Uterus (tissue), 4 donors: ENCODE measurements around the gene PDE3B. TPM values are rescaled to one million over a fixed set of nuclear protein-coding genes. Genes with fewer than 3 reads are reported as not detected.

Experiments used
- DNase-seq, 2 donors: peaks; one replicate each; pipeline ENCODE4 v3.0.0-alpha.2; 2019 to 2020
- H3K27ac ChIP-seq, 2 donors: fragments of 200-600 bp; sonication (generic); 1 replicate in 1 of 2; 2 replicates in 1 of 2; pipeline ENCODE4 v1.5.1; 2016 to 2018
- H3K27me3 ChIP-seq, 2 donors: fragments of 200-600 bp; sonication (generic); one replicate each; pipeline ENCODE4 v1.5.1; 2018 to 2019; ENCODE audit warnings: control low read depth in 1 of 2
- H3K36me3 ChIP-seq, 2 donors: fragments of 200-600 bp; sonication (generic); one replicate each; pipeline ENCODE4 v1.5.1; 2019; ENCODE audit warnings: control low read depth in 1 of 2
- H3K4me1 ChIP-seq, 2 donors: fragments of 200-600 bp; sonication (generic); one replicate each; pipeline ENCODE4 v1.5.1; 2018 to 2019; ENCODE audit warnings: control low read depth in 1 of 2
- H3K4me3 ChIP-seq, 2 donors: fragments of 200-600 bp; sonication (generic); 1 replicate in 1 of 2; 2 replicates in 1 of 2; pipeline ENCODE4 v1.5.1; 2018 to 2019; ENCODE audit warnings: mild to moderate bottlenecking in 1 of 2
- H3K9me3 ChIP-seq, 2 donors: fragments of 200-600 bp; sonication (generic); one replicate each; pipeline ENCODE4 v1.5.1; 2019; ENCODE audit warnings: control low read depth in 1 of 2
- CTCF ChIP-seq, 4 experiments: fragments of 200-600 bp in 2 of 4; fragments of 450-650 bp in 2 of 4; sonication (generic) in 2 of 4; IDR thresholded peaks; one replicate each; pipeline ENCODE4 v1.5.1; 2016 to 2019; ENCODE audit warnings: antibody characterized with exemption in 4 of 4, mild to moderate bottlenecking in 2 of 4, moderate library complexity in 1 of 4
- POLR2A ChIP-seq, 2 donors: fragments of 450-650 bp; IDR thresholded peaks; one replicate each; pipeline ENCODE4 v1.6.1; 2016; ENCODE audit warnings: antibody characterized with exemption in 2 of 2, mild to moderate bottlenecking in 1 of 2, moderate library complexity in 1 of 2
- intact Hi-C: fragments of 100-400 bp; cut with DNase I; formaldehyde crosslinking; loops from one replicate; pipeline ENCODE4 v1.15.1; 2023; ENCODE audit warnings: low total_unique reads
- total RNA-seq, 4 donors: library from RNA; depleted of rRNA in 3 of 4; stranded (reverse); fragments of >200 nt in 3 of 4; gene quantifications; one replicate each; pipeline versions ENCODE4 v1.1.0 to v1.2.4, GENCODE V29; 2014 to 2023
- donor health status: DM: yes; HTN: yes; CAD: no.

Gene PDE3B
- total RNA-seq, 4 donors from 2014 or later, result 1.5 to 10.8 (median 3.9) TPM

DNA sequence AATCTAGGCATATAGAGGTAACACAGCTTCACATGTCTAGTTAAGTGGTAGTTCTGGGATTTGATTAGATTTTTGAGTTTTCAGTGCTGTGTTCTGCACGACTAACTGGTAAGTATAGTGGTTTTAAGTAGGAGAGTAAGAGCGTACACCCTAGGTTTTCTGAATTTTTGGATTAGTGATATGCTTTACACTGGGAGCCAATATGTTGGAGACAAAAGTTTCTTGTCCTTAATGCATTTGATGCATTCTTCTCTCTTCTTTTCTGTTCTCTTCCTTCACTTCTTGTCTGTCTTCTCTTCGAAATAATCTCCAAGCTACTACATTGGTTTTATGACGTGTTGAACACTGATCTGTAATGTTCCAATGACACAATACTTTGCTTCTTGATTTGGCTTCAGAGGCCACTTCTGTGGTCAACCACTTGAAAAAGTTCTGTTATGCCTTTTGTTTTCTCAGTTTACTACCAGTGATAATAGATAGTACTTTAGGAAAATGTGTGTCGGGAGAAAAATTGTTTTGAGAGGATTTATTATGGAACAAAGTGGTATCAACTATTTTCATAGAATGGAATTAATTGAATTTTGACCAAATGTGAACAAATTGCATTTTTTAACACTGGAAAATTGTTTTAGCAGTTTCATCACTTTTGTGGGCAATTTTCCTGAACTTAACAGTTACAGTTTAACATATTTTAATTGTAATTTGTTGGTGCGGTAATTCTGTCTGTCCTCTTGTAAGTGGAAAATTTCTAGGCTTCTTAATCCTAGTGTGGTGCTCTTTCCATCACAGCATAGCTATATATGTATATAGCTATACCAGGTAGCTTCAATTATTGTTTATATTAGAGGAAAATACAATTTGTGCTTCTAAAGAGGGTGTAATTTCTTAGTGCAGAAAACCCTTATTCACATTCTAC, 2.6 kb downstream of the PDE3B start:
- Histone ChIP-seq H3K27me3 (peaks cover 0 to 23% of the 10 kb centered on the region in 2 donors), H3K36me3 (no peaks in the 10 kb centered on the region), H3K27ac (no peak overlapping the region), H3K9me3 (no peaks in the 10 kb centered on the region), H3K4me3 (no peak overlapping the region), H3K4me1 (no peaks in the 10 kb centered on the region)
- intact Hi-C loops, result no loop called here
- no peak for DNase-seq
- TF ChIP-seq CTCF (IDR thresholded peaks at IDR 0.05) (no peak), POLR2A (IDR thresholded peaks at IDR 0.05) (no peak)

DNA sequence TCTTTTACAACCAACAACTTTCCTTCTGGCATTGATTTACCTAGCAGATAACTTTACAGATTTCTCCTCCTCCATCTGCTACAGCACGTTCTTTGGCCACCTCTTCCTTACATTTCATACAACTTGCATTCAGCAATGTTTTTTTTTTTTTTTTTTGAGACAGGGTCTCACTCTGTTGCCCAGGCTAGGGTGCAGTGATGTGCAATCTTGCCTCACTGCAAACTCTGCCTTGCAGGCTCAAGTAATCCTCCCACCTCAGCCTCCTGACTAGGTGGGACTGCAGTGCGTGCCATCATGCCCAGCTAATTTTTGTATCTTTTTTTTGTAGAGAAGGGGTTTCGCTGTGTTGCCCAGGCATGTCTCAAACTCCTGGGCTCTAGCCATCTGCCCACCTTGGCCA, 6.5 kb downstream of the PDE3B start:
- Histone ChIP-seq H3K27me3 (peaks cover 0 to 22% of the 10 kb centered on the region in 2 donors), H3K4me1 (no peaks in the 10 kb centered on the region), H3K27ac (no peak overlapping the region)

GRCh38 chr11:14653090-14653489, 9.5 kb downstream of the PDE3B start:
- H3K4me1 ChIP-seq, result no peaks in the 10 kb centered on the region
- H3K36me3 ChIP-seq, result no peaks in the 10 kb centered on the region
- H3K4me3 ChIP-seq, result no peak overlapping the region
- intact Hi-C loops, result no loop called here
- no peak overlapping the region for H3K27ac ChIP-seq
- H3K27me3 ChIP-seq, result peaks cover 0 to 6% of the 10 kb centered on the region in 2 donors
- H3K9me3 ChIP-seq, result no peaks in the 10 kb centered on the region
- TF ChIP-seq POLR2A (IDR thresholded peaks at IDR 0.05), result no peak
- no peak for TF ChIP-seq CTCF (IDR thresholded peaks at IDR 0.05)
- no peak for DNase-seq

More for the DNA sequence above, 6.5 kb downstream of the PDE3B start:
- Histone ChIP-seq H3K9me3 (no peaks in the 10 kb centered on the region), H3K36me3 (no peaks in the 10 kb centered on the region), H3K4me3 (no peak overlapping the region)
- no peak for TF ChIP-seq POLR2A (IDR thresholded peaks at IDR 0.05)
- TF ChIP-seq CTCF (IDR thresholded peaks at IDR 0.05), result no peak
- intact Hi-C loops, result no loop called here
- no peak for DNase-seq

- no peaks in the 10 kb centered on the region for H3K4me1 ChIP-seq
These were observed 11.8 kb downstream of the PDE3B start for GRCh38 chr11:14655435-14655834.

More at GRCh38 chr11:14655435-14655834, 11.8 kb downstream of the PDE3B start:
- no peak overlapping the region for H3K4me3 ChIP-seq
- no peaks in the 10 kb centered on the region for H3K27me3 ChIP-seq
- TF ChIP-seq POLR2A (IDR thresholded peaks at IDR 0.05) (no peak), CTCF (IDR thresholded peaks at IDR 0.05) (no peak)
- H3K27ac ChIP-seq, result no peak overlapping the region
- no peaks in the 10 kb centered on the region for H3K9me3 ChIP-seq
- no peak for DNase-seq
- intact Hi-C loops, result no loop called here
- no peaks in the 10 kb centered on the region for H3K36me3 ChIP-seq
